ENCODE results near the gene CLMP.

CLMP gene

GRCh38 chr11:123185326-123185725, 9.7 kb downstream of the CLMP start:
- TF ChIP-seq CTCF (IDR thresholded peaks at IDR 0.05; ENCODE audit: insufficient read depth, low read depth, low read length, missing control alignments): no peak
- H3K4me3 ChIP-seq (ENCODE audit: low read length): no peak overlapping the region
- no peak for DNase-seq (ENCODE audit: low read depth)

GRCh38 chr11:123184531-123184930, 10.5 kb downstream of the CLMP start:
- H3K4me3 ChIP-seq (ENCODE audit: low read length): no peak overlapping the region
- TF ChIP-seq CTCF (IDR thresholded peaks at IDR 0.05; ENCODE audit: insufficient read depth, low read depth, low read length, missing control alignments): no peak
- DNase-seq (ENCODE audit: low read depth): peak; percentile 46

- TF ChIP-seq CTCF (IDR thresholded peaks at IDR 0.05; ENCODE audit: insufficient read depth, low read depth, low read length, missing control alignments): no peak
- DNase-seq (ENCODE audit: low read depth): peak; percentile 65
- H3K4me3 ChIP-seq (ENCODE audit: low read length): no peak overlapping the region
Observed at GRCh38 chr11:123183391-123184099, 11.5 kb downstream of the CLMP start.

DNA sequence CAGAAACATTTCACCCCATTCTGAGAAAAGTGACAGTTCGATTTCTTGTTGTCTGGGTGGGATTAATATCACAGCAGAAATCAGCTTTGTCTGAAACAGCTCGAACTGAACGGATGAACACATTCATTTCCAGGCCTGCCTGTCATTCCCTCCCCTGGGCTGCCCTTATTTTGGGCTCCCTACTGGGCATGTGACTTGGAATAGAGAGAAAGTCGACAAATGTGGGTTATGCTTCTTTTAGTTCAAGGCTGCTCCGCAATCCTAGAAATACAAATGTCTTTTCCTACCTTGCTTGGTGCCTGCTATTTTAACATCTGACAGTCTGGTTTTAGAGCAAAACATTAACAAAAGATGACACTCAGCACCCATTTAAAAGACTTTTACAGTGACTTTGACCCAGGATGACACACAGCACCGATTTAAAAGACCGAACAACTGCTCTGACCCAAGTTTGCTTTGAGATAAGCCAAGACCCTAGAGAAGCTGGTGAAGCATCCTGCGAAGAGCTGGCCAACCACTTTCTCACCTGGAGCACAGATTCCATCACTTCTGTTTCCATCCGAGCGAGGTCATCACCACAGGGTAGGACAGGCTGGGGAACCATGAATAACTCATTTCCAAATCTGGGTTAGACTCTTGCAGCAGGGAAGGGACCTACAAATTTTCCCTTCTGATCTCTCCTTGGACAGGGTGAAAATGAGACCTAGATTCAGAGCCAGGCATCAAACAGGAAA, 13.1 kb downstream of the CLMP start:
- no peak for TF ChIP-seq CTCF (IDR thresholded peaks at IDR 0.05; ENCODE audit: insufficient read depth, low read depth, low read length, missing control alignments)
- DNase-seq (ENCODE audit: low read depth): no peak
- H3K4me3 ChIP-seq (ENCODE audit: low read length): no peak overlapping the region

GRCh38 chr11:123181075-123181474, 14.0 kb downstream of the CLMP start:
- no peak overlapping the region for H3K4me3 ChIP-seq (ENCODE audit: low read length)
- no peak for DNase-seq (ENCODE audit: low read depth)
- TF ChIP-seq CTCF (IDR thresholded peaks at IDR 0.05; ENCODE audit: insufficient read depth, low read depth, low read length, missing control alignments): no peak

DNA sequence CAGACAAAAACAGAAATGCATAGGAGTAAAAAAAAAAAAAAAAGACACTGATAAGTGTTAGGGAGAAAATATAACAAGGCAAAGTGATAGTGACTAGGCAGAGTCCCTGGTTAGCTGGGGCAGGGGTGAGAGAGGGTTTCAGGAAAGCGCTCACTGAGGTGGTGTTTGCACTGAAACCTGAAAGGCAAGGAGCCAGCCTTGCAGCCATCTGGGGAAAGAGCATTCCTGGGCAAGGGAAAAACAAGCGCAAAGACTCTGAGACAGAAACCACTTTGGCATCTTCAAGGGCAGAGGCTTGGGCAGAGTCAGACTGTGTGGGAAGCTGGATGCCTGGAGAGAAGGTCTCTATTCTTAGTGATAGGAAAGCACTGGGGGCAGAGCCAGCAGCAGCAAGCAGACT, 14.5 kb downstream of the CLMP start:
- TF ChIP-seq CTCF (IDR thresholded peaks at IDR 0.05; ENCODE audit: insufficient read depth, low read depth, low read length, missing control alignments): no peak
- no peak for DNase-seq (ENCODE audit: low read depth)
- no peak overlapping the region for H3K4me3 ChIP-seq (ENCODE audit: low read length)

Measured in epithelial cell of esophagus (primary cell).